NCI-H2081 (cell line): ENCODE measurements around the gene TANK.

Experiments used
- DNase-seq, 2 experiments: peaks; one replicate each; lab custom pipeline; 2025; lab: John Stamatoyannopoulos, UW

The TANK gene

GRCh38 chr2:161133366-161133765 is 26.9 kb upstream of the TANK start:
- no peak for DNase-seq

- DNase-seq: peak; percentile 8 to 36
Observed at GRCh38 chr2:161134547-161135518, 25.4 kb upstream of the TANK start.

GRCh38 chr2:161135951-161136593 is 24.2 kb upstream of the TANK start:
- DNase-seq: no peak

GRCh38 chr2:161136696-161137324 is 23.4 kb upstream of the TANK start:
- no peak for DNase-seq

GRCh38 chr2:161138429-161138828 is 21.8 kb upstream of the TANK start:
- no peak for DNase-seq

GRCh38 chr2:161139098-161139987 is 20.9 kb upstream of the TANK start:
- no peak for DNase-seq

- DNase-seq: no peak
Observed at GRCh38 chr2:161141033-161141432, 19.2 kb upstream of the TANK start.

- no peak for DNase-seq
Observed at GRCh38 chr2:161146209-161146775, 13.9 kb upstream of the TANK start.

- DNase-seq: no peak
Observed at GRCh38 chr2:161146996-161147395, 13.2 kb upstream of the TANK start.

GRCh38 chr2:161147856-161148255 is 12.4 kb upstream of the TANK start:
- no peak for DNase-seq

GRCh38 chr2:161150704-161151103 is 9.5 kb upstream of the TANK start:
- no peak for DNase-seq

- no peak for DNase-seq
Observed at GRCh38 chr2:161152302-161152701, 7.9 kb upstream of the TANK start.

GRCh38 chr2:161158882-161159281 is 1.3 kb upstream of the TANK start:
- DNase-seq: no peak

GRCh38 chr2:161159456-161160225 is 587 bp upstream of the TANK start:
- DNase-seq: no peak

GRCh38 chr2:161161074-161161706 is 962 bp downstream of the TANK start:
- peak; percentile 8 to 25 for DNase-seq

- no peak for DNase-seq
Observed at GRCh38 chr2:161163440-161163839, 3.2 kb downstream of the TANK start.

GRCh38 chr2:161164161-161164560 is 3.9 kb downstream of the TANK start:
- DNase-seq: no peak

- DNase-seq: no peak
Observed at GRCh38 chr2:161165266-161165665, 5.0 kb downstream of the TANK start.

GRCh38 chr2:161165811-161166210 is 5.6 kb downstream of the TANK start:
- DNase-seq: no peak
